Dermis blood vessel endothelial cell (primary cell): Measurements from ENCODE around the gene OR6M1. TPM values are rescaled to one million over a fixed set of nuclear protein-coding genes. Genes with fewer than 3 reads are reported as not detected.

Source experiments
- DNase-seq: peaks from one replicate; pipeline ENCODE4 v3.0.0; 2010
- total RNA-seq: library from RNA; depleted of rRNA; stranded (reverse); fragments of >200 nt; gene quantifications from 2 replicates; pipeline ENCODE4 v1.2.3, GENCODE V29; 2014

The OR6M1 gene
- not detected in 2 replicates for total RNA-seq

DNA sequence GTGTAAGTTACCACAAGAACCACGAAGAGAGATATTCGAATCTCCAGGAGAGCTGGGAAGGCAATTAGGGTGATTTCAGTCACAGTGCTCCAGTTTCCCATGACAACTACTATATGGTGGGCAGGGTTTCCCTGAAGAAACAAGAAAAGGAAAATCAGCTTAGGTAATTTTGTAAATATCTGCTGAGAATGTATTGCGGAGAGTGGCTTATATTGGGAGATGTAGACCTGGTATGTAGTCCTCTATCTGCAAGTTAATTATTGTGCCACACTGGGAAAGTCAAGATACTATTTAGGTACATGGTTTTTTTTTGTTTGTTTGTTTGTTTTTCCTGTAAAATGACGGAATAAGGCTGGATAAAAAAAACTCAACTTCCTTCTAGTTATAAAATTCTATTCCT is at the start of gene OR6M1:
OR6M1 (minus strand) TSS at position 101 of the 400 bp plus-strand sequence; CDS start at position 101, 0 bp downstream.
- DNase-seq: no peak

- no peak for DNase-seq
Observed at GRCh38 chr11:123853038-123853437, 46.9 kb upstream of the OR6M1 start.

DNA sequence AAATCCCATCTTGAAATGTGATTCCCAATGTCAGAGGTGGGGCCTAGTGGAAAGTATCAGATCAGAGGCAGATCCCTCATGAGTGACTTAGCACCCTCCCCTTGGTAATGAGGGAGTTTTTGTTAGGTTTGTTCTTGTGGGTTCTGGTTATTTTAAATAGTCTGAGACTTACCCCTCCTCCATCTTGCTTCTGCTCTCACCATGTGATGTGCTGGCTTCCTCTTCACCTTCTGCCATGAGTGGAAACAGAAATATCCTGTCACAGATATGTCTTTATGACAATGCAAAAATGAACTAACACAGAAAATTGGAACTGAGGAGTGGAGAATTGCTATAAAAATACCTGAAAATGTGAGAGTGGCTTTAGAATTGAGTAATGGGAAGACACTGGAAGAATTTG is 46.2 kb upstream of the OR6M1 start:
- DNase-seq: no peak

DNA sequence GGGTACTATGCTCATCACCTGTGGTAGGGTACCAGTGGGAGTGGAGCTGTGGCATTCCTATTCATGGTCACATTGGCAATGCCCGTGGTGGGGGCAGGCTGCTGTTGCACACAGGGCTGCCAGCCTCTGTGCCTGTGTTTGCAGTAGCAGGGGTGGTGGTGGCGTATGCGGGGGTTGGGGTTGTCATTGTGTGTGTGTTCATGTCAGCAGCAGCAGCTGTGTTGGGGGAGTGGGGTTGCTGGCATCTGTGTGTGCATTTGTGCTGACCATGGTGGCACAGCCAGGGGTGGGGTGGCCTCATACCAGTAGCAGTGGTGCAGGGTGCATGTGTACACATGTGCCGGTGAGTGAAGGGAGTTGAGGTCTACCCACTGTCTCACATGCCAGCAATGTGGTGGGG is 45.0 kb upstream of the OR6M1 start:
- DNase-seq: no peak

- peak; percentile 76 for DNase-seq
Observed at GRCh38 chr11:123841174-123841573, 35.0 kb upstream of the OR6M1 start.

- DNase-seq: no peak
Observed at GRCh38 chr11:123839131-123839530, 33.0 kb upstream of the OR6M1 start.

DNA sequence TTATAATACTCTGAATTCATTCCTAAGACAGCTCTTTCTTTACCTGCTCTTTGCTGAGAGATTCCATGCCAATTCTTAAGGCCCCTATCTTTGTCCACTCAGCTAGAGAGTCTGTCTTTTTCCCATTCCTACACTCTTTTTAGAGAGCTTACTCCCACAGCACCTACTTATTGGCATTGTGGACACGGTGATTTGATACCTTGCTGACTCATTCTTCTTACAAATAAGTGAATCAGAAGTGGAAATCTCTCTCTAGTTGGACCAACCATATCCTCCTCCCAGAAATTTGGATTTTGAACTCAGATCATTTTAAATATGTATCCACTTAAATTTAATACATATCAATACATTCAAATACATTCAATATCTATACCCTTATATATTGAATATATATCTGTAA is 32.5 kb upstream of the OR6M1 start:
- DNase-seq: no peak

DNA sequence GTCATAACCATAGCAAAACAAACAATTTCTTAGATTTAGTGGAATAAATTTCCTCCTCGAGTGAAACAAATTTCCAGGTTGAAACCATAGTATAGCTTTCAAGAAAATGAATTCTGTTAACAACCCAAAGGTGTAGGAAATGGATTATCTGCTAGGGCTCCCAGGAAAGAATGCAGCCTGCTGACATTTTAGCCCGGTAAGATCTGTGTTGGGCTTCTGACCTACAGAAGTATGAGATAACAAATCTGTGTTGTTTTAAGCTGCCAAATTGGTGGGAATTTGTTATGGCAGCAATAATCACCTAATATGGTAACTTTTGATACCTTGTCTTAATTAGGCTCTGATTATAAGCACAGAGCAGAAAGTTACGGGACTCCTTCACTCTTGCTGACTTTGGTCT is 32.0 kb upstream of the OR6M1 start:
- DNase-seq: no peak

- no peak for DNase-seq
Observed at GRCh38 chr11:123833095-123833494, 26.9 kb upstream of the OR6M1 start.

GRCh38 chr11:123829745-123830144 is 23.6 kb upstream of the OR6M1 start:
- no peak for DNase-seq

DNA sequence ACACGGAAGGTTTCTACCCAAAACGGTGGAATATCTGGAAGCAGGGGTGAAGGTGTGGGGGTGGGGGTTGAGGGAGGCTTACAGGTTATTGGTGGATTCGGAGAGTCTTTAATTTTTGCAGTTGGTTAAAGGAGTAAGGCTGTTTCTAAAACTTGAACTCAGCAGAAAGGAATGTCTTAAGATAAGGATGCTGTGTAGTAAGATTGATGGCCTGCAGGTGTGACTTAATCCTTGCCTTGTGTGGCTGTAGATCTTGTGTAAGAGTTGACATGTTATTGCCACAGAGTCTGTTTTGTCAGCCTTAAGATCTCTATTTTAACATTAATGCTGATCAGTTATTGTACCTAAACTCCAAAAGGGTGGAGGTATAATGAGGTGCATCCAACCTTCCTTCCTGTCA is 16.4 kb upstream of the OR6M1 start:
- no peak for DNase-seq

- peak; percentile 46 for DNase-seq
Observed at GRCh38 chr11:123822032-123822431, 15.9 kb upstream of the OR6M1 start.

DNA sequence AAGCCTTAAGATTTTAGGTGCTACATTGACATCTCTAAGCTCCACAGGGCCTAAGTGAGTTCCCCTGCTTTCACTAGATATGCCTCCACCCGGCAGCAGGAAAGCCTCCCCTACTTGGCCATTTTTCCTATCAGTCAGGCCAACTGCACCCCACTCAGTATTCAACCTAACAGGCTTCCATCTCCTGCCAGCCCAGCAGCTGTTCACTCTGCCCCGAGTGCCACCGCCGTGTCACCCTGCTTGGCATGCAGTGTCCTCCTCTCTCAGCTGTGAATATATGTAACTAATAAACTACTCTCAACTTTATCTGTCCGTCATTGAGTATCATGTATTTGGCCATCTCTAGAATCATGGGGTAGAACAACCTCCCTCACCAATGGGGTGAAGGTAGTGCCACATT is 9.0 kb upstream of the OR6M1 start:
- DNase-seq: no peak

DNA sequence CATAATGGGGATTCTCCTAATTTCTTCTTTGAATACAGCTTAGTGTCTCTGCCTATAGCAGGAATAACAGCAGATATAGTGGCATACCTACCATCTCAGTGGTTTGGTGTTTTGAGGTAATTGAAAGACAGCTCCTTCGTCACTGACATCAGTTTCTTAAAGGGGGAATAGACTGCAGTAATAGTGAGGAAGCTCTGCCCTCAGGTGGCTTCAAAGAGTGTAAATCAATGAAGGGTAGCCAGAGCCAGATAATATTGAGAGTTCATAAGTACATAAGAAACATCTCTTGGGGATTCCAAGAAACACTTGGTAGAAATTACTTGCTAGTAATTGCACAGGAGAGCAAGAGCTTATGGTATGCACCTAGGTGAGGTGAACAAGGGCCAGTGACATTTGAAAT is 4.4 kb downstream of the OR6M1 start:
- DNase-seq: no peak

DNA sequence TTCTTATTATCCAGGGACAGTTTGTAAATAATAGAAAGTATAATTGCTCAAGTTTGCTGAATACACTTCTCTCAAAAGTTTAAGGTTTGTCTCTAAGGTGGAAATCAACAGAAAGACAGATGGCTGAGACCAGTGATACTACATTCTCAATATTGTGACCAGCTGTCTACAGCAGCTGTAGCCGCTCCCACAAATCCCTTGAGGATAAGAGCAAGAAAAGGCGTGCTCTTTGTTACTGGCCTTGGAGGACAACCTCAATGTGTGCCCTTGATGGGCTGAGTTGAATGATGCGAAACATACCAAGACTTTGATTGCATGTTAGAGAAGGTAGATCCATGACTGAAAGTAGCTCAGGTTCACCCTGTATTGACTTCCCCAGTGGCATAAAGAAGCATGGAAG is 6.1 kb downstream of the OR6M1 start:
- DNase-seq: no peak

DNA sequence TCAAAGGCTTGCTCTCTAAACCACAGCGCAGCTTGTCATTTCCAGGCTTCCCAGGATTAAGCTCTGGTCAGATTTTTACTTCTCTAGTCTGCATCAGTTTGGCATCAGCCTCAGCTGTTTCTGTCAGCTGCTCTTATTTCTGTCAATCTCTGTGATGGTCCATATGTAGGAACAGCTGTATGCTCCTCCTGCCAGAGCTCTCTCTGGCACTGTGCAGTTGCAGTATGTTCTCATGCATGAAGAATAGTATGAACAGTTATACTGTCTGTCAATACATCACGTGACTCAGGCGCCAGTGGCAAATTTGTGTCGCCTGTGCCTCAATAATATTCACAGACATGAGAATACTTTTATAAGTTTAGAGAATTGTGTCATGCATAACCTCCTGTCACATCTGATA is 6.7 kb downstream of the OR6M1 start:
- no peak for DNase-seq

GRCh38 chr11:123798513-123799252 is 7.5 kb downstream of the OR6M1 start:
- no peak for DNase-seq

- peak; percentile 7 for DNase-seq
Observed at GRCh38 chr11:123798079-123798478, 8.1 kb downstream of the OR6M1 start.

- DNase-seq: no peak
Observed at GRCh38 chr11:123797541-123797940, 8.6 kb downstream of the OR6M1 start.

DNA sequence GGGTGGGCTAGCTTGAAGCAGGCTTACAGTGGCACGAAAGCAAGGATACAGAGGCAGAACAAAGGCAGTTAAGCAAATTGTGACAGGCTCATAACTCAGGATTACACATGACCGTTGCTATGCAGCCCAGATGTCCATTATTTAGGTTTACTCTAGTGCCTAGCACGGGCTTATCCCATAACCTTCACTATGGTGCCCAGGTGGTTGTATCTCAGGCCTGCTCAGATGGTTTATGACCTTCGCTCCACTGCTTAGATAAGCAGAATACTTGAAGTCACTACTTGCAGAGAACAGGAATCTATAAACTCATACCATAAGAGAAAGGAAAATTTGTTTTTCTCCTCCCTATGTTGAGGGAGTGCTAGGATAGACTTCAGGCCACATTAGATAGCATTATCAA is 9.0 kb downstream of the OR6M1 start:
- no peak for DNase-seq

DNA sequence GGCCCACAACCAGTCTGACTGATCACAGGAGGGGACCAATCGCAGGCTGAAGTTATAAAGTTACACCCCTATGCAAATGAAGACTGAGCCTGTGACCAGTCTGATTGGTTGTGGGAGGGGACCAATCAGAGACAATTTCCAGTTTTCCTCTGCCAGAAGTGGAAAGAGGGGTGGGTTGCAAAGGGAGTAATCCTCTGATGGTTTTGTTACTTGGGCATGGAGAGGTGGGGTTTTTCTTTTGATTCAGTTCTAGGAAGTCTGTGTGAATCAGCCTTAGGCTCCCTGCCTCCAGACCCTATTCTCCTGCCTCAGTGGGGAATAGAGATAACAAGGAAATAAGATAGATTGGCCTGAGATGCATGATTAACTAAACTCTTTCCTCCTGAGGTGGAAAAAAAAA is 9.9 kb downstream of the OR6M1 start:
- no peak for DNase-seq

DNA sequence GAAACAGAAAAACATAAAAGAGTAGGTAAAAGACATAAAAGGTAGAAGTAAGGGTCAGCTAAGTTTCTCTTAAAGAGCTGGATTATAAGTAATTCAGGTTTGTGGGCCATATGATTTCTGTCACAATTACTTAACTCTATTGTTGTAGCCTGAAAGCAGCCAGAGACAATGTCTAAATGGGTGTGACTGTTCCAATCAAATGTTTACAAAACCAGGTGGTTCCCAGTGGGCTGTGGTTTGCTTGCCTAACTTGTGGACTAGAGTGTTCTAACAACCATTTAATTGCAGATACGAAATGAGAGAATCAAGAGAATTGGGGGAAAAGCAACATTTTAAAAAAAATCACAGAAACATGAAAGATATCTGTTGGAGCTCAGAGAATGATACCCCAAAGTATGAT is 22.6 kb downstream of the OR6M1 start:
- no peak for DNase-seq

DNA sequence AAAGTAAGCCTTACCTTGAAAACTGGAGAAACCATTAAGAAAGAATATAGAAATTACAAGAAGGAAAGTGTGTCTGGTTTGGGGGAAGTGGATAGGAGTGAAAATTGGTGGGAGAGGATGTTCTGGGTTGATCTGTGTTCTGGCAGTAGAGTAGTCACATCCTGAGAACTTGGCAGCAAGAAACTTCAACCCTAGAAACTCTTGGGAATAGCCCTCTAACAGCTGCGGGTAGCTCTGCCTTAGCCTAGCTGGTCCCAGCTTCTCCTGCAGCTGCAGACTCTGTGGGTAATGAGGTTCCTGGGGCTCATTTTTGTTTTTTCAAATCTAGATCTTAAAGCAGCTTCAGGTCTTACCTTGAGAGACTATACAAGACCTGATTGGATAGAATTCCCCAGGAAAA is 27.6 kb downstream of the OR6M1 start:
- no peak for DNase-seq

DNA sequence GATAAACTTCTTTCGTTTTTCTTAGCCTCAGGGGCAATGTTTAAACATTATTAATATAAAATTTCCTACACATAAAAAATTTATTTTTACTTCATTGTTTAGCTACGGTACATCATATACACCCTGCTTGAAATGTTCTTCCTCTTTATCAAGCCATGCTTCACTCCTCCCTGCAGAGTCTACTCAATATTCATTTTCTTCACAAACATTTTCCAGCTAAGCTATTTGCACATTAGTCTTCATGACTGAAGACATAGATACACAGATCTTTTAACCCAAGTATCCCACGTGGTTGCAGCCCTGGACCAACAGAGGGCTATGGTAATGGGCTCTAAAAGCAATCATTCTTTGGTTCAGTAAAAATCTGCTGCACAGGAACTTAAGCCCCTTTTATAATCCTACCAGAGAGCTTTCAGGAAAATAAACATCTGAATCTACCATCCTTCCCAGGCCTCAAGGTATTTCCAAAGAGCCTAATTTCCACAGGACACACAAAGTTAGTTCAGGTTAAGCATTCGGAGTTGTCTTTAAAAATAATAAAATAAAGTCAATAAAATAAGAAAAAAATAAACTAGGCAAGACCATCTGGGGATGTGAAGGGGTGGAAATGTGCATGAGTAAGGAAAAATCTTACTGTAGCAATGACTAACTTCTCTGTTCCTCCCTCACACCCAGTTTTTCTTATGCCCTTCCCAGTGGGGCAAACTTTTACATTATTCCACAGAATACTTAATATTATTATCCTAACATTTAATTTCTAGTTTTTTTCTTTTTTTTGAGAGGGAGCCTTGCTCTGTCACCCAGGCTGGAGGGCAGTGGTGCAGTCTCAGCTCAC is 30.2 kb downstream of the OR6M1 start:
- no peak for DNase-seq
